Astrocyte (in vitro differentiated cells and primary cell): Measurements from ENCODE around the gene HERC2. TPM values are rescaled to one million over a fixed set of nuclear protein-coding genes. Genes with fewer than 3 reads are reported as not detected.

Experiments
- DNase-seq: peaks from one replicate; pipeline ENCODE4 v3.0.0-alpha.2; 2010; ENCODE audit warnings: low read depth
- FAIRE-seq: peaks from 2 replicates; lab custom pipeline; 2011; peaks lifted over from hg19 to GRCh38; lab: Jason Lieb, UNC
- H2AFZ ChIP-seq: 2 replicates; pipeline ENCODE4 v1.6.0; 2012; ENCODE audit warnings: low read depth, low read length, inconsistent platforms
- H3K27ac ChIP-seq: 2 replicates; pipeline ENCODE4 v1.5.1; 2011; ENCODE audit warnings: low read depth, low read length, inconsistent platforms
- H3K27me3 ChIP-seq: 2 replicates; pipeline ENCODE4 v1.6.0; 2011; ENCODE audit warnings: low read length, inconsistent platforms; ENCODE audit not compliant: insufficient read depth
- H3K36me3 ChIP-seq: 2 replicates; pipeline ENCODE4 v1.5.1; 2011; ENCODE audit warnings: low read length, inconsistent platforms; ENCODE audit not compliant: insufficient read depth
- H3K4me1 ChIP-seq: 2 replicates; pipeline ENCODE4 v1.5.1; 2011; ENCODE audit warnings: low read length, inconsistent platforms; ENCODE audit not compliant: insufficient read depth
- H3K4me2 ChIP-seq: 2 replicates; pipeline ENCODE4 v1.6.0; 2012; ENCODE audit warnings: low read length, inconsistent platforms
- H3K4me3 ChIP-seq: 2 replicates; pipeline ENCODE4 v1.5.1; 2011; ENCODE audit warnings: low read depth, mild to moderate bottlenecking, low read length, inconsistent platforms; ENCODE audit not compliant: insufficient read depth
- H3K79me2 ChIP-seq: 2 replicates; pipeline ENCODE4 v1.6.0; 2012; ENCODE audit warnings: mild to moderate bottlenecking, low read length, inconsistent platforms; ENCODE audit not compliant: insufficient read depth
- H3K9ac ChIP-seq: 2 replicates; pipeline ENCODE4 v1.6.0; 2012; ENCODE audit warnings: mild to moderate bottlenecking, low read length, inconsistent platforms
- H3K9me3 ChIP-seq: 2 replicates; pipeline ENCODE4 v1.5.1; 2012; ENCODE audit warnings: low read depth, mild to moderate bottlenecking, low read length, inconsistent platforms; ENCODE audit not compliant: insufficient read depth
- H4K20me1 ChIP-seq: 2 replicates; pipeline ENCODE4 v1.6.0; 2012; ENCODE audit warnings: low read length, inconsistent platforms; ENCODE audit not compliant: insufficient read depth
- H3K27ac Mint-ChIP-seq: one replicate; pipeline ENCODE4 v1.8.0; 2021; ENCODE audit warnings: mild to moderate bottlenecking, mixed read lengths; ENCODE audit not compliant: unreplicated experiment
- H3K27me3 Mint-ChIP-seq: one replicate; pipeline ENCODE4 v1.8.0; 2021; ENCODE audit warnings: low read depth, mixed read lengths; ENCODE audit not compliant: unreplicated experiment
- H3K36me3 Mint-ChIP-seq: one replicate; pipeline ENCODE4 v1.8.0; 2021; ENCODE audit warnings: low read depth, mixed read lengths; ENCODE audit not compliant: unreplicated experiment
- H3K4me1 Mint-ChIP-seq: one replicate; pipeline ENCODE4 v1.8.0; 2021; ENCODE audit warnings: low read depth, mixed read lengths; ENCODE audit not compliant: unreplicated experiment
- H3K4me3 Mint-ChIP-seq: one replicate; pipeline ENCODE4 v1.8.0; 2021; ENCODE audit warnings: mild to moderate bottlenecking, moderate library complexity, mixed read lengths; ENCODE audit not compliant: unreplicated experiment
- H3K9me3 Mint-ChIP-seq: one replicate; pipeline ENCODE4 v1.8.0; 2021; ENCODE audit warnings: mild to moderate bottlenecking, mixed read lengths; ENCODE audit not compliant: unreplicated experiment
- EZH2 ChIP-seq: IDR thresholded peaks from 2 replicates; pipeline ENCODE4 v1.6.1; 2012; ENCODE audit warnings: mild to moderate bottlenecking, low read length, inconsistent platforms; ENCODE audit not compliant: insufficient read depth
- total RNA-seq: library from RNA; stranded (reverse); gene quantifications from 2 replicates; pipeline ENCODE4 v1.2.1, GENCODE V29; 2021
- TF ChIP-seq, protein P1 (sequence below): IDR thresholded peaks from 2 replicates; pipeline ENCODE4 v1.5.1; 2011; ENCODE audit warnings: low read depth, mild to moderate bottlenecking, inconsistent platforms, low read length, moderate library complexity; ENCODE audit not compliant: insufficient read depth

HERC2 gene
- total RNA-seq, 1 donor from 2014 or later: 61.5 TPM

DNA sequence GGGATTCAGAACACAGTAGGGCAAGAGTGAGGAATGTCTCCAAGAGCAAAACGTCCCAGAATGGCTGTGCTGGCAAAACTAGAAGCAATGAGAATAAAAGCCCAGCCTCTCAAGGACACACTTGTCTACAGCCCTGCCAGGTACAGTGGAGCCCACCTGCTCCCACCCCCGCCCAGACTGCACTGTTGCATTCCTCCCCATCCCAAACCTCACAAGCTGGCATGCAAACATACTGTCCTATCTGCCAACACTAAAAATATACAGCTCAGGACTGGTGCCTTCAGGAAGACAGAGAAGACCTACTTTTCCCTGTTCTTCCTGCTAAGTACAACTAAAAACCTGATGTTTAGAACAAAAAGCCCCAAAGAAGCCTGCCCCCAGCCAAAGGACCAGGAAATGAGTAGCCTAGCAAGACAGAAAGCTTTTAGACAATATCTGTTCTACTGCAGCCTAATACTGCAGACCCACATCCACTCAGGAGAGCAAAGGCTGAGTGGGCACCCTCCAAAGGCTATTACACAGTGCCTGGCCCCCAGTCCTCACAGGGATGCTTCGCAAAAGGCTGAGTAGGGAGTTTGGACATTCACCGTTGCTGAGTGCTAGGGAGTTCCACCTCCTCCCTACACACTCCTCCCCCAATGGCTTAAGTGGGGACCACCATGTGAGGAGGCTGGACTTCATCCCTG, 236.3 kb downstream of the HERC2 start:
- Histone ChIP-seq H3K4me3 (no peak overlapping the region), H3K79me2 (no peaks in the 10 kb centered on the region), H4K20me1 (no peaks in the 10 kb centered on the region), H3K9ac (no peak overlapping the region), H3K4me1 (no peaks in the 10 kb centered on the region), H3K27ac (no peak overlapping the region), H3K9me3 (peaks cover 9% of the 10 kb centered on the region), H3K4me2 (no peak overlapping the region), H2AFZ (no peak overlapping the region), H3K27me3 (no peaks in the 10 kb centered on the region), H3K36me3 (no peaks in the 10 kb centered on the region)
- FAIRE-seq: no peak
- DNase-seq: no peak
- peaks cover 2% of the 10 kb centered on the region for H3K36me3 Mint-ChIP-seq
- no peak overlapping the region for H3K4me3 Mint-ChIP-seq
- TF ChIP-seq, protein P1, sequence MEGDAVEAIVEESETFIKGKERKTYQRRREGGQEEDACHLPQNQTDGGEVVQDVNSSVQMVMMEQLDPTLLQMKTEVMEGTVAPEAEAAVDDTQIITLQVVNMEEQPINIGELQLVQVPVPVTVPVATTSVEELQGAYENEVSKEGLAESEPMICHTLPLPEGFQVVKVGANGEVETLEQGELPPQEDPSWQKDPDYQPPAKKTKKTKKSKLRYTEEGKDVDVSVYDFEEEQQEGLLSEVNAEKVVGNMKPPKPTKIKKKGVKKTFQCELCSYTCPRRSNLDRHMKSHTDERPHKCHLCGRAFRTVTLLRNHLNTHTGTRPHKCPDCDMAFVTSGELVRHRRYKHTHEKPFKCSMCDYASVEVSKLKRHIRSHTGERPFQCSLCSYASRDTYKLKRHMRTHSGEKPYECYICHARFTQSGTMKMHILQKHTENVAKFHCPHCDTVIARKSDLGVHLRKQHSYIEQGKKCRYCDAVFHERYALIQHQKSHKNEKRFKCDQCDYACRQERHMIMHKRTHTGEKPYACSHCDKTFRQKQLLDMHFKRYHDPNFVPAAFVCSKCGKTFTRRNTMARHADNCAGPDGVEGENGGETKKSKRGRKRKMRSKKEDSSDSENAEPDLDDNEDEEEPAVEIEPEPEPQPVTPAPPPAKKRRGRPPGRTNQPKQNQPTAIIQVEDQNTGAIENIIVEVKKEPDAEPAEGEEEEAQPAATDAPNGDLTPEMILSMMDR: no peak
- TF ChIP-seq EZH2: no peak
- no peak overlapping the region for H3K27ac Mint-ChIP-seq
- peaks cover 5% of the 10 kb centered on the region for H3K4me1 Mint-ChIP-seq
- H3K9me3 Mint-ChIP-seq: peaks cover 12% of the 10 kb centered on the region
- no peaks in the 10 kb centered on the region for H3K27me3 Mint-ChIP-seq

DNA sequence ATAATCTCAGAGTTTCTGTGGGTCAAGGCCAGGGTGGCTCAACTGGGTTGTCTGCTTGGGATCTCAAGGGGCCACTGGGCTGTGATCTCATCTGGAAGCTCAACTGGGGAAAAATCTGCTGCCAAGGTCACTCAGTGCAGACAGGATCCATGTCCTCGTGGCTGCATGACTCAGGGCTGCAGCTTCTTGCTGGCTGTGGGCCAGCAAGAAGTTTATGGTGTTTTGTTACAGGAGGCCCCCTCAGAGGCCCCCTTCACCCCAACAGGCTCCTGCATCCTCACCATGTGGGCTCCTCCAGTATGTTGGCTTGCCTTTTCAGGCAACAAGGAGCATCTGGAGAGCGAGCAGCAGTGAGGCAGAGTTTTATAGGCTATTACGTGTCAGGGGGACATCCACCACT, 237.4 kb downstream of the HERC2 start:
- FAIRE-seq: no peak
- Histone ChIP-seq H3K36me3 (no peaks in the 10 kb centered on the region), H2AFZ (no peak overlapping the region), H3K4me3 (no peak overlapping the region), H3K27me3 (no peaks in the 10 kb centered on the region), H3K27ac (no peak overlapping the region), H3K9me3 (peaks cover 9% of the 10 kb centered on the region), H4K20me1 (no peaks in the 10 kb centered on the region), H3K9ac (no peak overlapping the region), H3K79me2 (no peaks in the 10 kb centered on the region), H3K4me2 (no peak overlapping the region), H3K4me1 (no peaks in the 10 kb centered on the region)
- Mint-ChIP-seq H3K36me3 (peaks cover 2% of the 10 kb centered on the region), H3K27me3 (no peaks in the 10 kb centered on the region), H3K9me3 (peaks cover 9% of the 10 kb centered on the region), H3K4me3 (no peak overlapping the region), H3K4me1 (peaks cover 5% of the 10 kb centered on the region), H3K27ac (no peak overlapping the region)
- no peak for DNase-seq
- no peak for TF ChIP-seq EZH2
- TF ChIP-seq, protein P1: no peak

DNA sequence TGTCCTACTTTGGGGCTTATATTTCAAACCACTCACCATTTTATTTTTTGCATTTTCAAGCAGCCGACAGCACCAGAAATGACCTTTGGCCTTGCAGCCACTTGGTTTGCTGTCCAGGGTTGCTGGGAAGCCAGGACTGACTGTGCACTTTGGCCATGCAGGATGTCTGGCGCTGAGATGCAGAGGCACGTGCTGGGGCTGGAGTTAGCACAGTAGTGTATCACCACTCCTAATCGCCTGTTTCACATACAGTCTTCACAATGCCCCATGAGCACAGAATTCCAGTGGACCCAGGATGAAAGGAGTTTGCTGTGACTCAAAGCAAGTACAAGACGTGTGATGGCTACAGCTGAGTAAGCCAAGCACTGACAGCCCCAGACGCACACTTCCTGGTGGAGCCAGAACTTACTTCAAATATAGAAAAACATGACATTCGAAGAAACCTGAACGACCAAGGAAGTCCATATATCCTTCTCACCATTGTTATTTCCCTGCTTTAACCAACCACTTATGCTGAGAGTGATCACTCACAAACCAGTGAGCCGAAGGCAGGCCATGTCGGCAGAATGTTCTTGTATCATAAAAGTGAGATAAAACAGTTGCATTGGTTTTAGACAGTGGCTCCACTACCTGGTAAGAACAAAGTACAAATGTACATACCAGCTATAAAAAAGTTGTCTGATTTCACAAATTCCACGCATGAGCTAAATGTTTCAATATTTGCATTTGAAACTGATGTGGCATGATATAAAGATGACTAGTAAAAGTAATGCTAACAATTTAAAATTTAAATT, 238.9 kb downstream of the HERC2 start:
- H4K20me1 ChIP-seq: no peaks in the 10 kb centered on the region
- TF ChIP-seq EZH2: no peak
- TF ChIP-seq, protein P1: no peak
- Mint-ChIP-seq H3K36me3 (no peaks in the 10 kb centered on the region), H3K4me1 (peaks cover 5% of the 10 kb centered on the region), H3K27me3 (no peaks in the 10 kb centered on the region), H3K9me3 (peaks cover 6% of the 10 kb centered on the region), H3K4me3 (no peak overlapping the region), H3K27ac (no peak overlapping the region)
- H2AFZ ChIP-seq: no peak overlapping the region
- peaks cover 9% of the 10 kb centered on the region for H3K9me3 ChIP-seq
- no peak overlapping the region for H3K27ac ChIP-seq
- DNase-seq: no peak
- no peaks in the 10 kb centered on the region for H3K27me3 ChIP-seq
- H3K9ac ChIP-seq: no peak overlapping the region
- no peak overlapping the region for H3K4me3 ChIP-seq
- H3K36me3 ChIP-seq: no peaks in the 10 kb centered on the region
- H3K4me2 ChIP-seq: no peak overlapping the region
- no peaks in the 10 kb centered on the region for H3K79me2 ChIP-seq
- H3K4me1 ChIP-seq: no peaks in the 10 kb centered on the region
- FAIRE-seq: no peak
